Measurements from ENCODE around the gene FKBP1A. TPM values are rescaled to one million over a fixed set of nuclear protein-coding genes. Genes with fewer than 3 reads are reported as not detected.
A peak's percentile ranks its signal among the peaks of the same experiment; 100 is the strongest.

The FKBP1A gene
- total and polyA plus RNA-seq, 2 donors (not counting 3 experiments of a cell fraction or from before 2014, with no cell fraction given) = 968 to 1,972 TPM

DNA sequence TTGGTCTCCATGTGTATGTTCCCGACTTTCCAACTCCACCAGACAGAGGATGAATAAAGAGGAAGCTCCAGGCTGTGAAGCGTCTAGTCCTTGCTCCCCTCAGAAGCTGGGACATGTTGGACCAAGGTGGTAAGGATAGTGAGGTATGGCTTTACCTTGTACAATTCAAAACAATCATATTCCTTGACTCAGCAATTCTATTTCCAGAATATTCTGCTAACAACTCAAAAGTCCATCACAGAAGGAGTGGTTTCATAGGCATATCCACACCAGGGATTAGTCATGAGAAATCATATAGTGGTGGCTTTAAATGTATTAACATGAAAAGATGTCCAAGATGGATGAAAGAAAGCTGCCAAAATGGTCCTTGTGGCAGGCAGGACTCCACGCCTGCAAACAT lies 19.8 kb downstream of the FKBP1A start:
- peak overlapping the region; percentile 13 for H3K4me2 ChIP-seq (ENCODE audit: insufficient read depth, low read length)
- no peaks in the 10 kb centered on the region for H3K27me3 ChIP-seq (ENCODE audit: control insufficient read depth in 2 of 2, insufficient read depth in 2 of 2, low read length in 2 of 2)
- H3K79me2 ChIP-seq (ENCODE audit: control insufficient read depth, insufficient read depth, low read length) = peaks cover 92% of the 10 kb centered on the region
- DNase-seq (ENCODE audit: low read depth, low spot score) (no peak), FAIRE-seq (no peak)
- no peak overlapping the region for H2AFZ ChIP-seq (ENCODE audit: low read depth, low read length)
- peaks cover 86% of the 10 kb centered on the region for H3K4me1 ChIP-seq (ENCODE audit: control insufficient read depth, extremely low read depth, insufficient read depth, low read length)
- BruUV-seq (replicated peaks) = no TSS peak
- intact Hi-C loops (cut with micrococcal nuclease) = loop anchor here (1.0 kb wide), 1 partner anchor 64 kb away; no protein-coding TSS in a partner anchor
- dilution Hi-C loops (cut with MboI; ENCODE audit: extremely low pct_ligation_motif_present, low sequenced_read_pairs) = no loop called here
- H3K9me3 ChIP-seq (replicated peaks; ENCODE audit: control insufficient read depth, insufficient read depth, low read length) = no peaks in the 10 kb centered on the region
- peaks cover 19 to 25% of the 10 kb centered on the region in 2 experiments for H3K36me3 ChIP-seq (ENCODE audit: control insufficient read depth in 2 of 2, extremely low read depth in 1 of 2, insufficient read depth in 2 of 2, low read length in 2 of 2)
- H3K9me1 ChIP-seq (replicated peaks; ENCODE audit: control insufficient read depth, extremely low read depth, insufficient read depth, low read length) = no peaks in the 10 kb centered on the region
- H4K20me1 ChIP-seq (replicated peaks; ENCODE audit: control insufficient read depth, extremely low read depth, insufficient read depth, low read length) = peaks cover 3% of the 10 kb centered on the region
- POLR2A ChIA-PET = interaction anchor here (0.6 to 1.9 kb wide), 2 partner anchors 17 to 58 kb away, joined by 3 to 4 read pairs; no protein-coding TSS in a partner anchor
- peak overlapping the region; percentile 83 for H3K27ac ChIP-seq (ENCODE audit: insufficient read depth, low read depth, low read length)
- H3K4me3 ChIP-seq (replicated peaks in 1 of 3; ENCODE audit: insufficient read depth in 1 of 3, low read depth in 1 of 3, low read length in 3 of 3) = no peak overlapping the region
- H3K9ac ChIP-seq (replicated peaks; ENCODE audit: extremely low read depth, insufficient read depth, low read length) = no peak overlapping the region
- TF ChIP-seq, protein P1, sequence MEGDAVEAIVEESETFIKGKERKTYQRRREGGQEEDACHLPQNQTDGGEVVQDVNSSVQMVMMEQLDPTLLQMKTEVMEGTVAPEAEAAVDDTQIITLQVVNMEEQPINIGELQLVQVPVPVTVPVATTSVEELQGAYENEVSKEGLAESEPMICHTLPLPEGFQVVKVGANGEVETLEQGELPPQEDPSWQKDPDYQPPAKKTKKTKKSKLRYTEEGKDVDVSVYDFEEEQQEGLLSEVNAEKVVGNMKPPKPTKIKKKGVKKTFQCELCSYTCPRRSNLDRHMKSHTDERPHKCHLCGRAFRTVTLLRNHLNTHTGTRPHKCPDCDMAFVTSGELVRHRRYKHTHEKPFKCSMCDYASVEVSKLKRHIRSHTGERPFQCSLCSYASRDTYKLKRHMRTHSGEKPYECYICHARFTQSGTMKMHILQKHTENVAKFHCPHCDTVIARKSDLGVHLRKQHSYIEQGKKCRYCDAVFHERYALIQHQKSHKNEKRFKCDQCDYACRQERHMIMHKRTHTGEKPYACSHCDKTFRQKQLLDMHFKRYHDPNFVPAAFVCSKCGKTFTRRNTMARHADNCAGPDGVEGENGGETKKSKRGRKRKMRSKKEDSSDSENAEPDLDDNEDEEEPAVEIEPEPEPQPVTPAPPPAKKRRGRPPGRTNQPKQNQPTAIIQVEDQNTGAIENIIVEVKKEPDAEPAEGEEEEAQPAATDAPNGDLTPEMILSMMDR (IDR thresholded peaks at IDR 0.05; ENCODE audit: extremely low read depth in 1 of 2, insufficient read depth in 1 of 2, low read depth in 1 of 2, low read length in 2 of 2) = no peak
- no peak for TF ChIP-seq GATA2 (IDR thresholded peaks at IDR 0.05; ENCODE audit: insufficient read depth, insufficient read length, low read depth, low read length)
- TF ChIP-seq, protein P2, sequence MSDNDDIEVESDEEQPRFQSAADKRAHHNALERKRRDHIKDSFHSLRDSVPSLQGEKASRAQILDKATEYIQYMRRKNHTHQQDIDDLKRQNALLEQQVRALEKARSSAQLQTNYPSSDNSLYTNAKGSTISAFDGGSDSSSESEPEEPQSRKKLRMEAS (IDR thresholded peaks at IDR 0.05; ENCODE audit: insufficient read depth, insufficient read length) = no peak
- TF ChIP-seq JUN (IDR thresholded peaks at IDR 0.05; ENCODE audit: borderline replicate concordance, insufficient read depth, insufficient read length, low read depth) = no peak
- no peak for TF ChIP-seq FOS (IDR thresholded peaks at IDR 0.05; ENCODE audit: borderline replicate concordance, insufficient read depth, low read length)
- TF ChIP-seq MYC (IDR thresholded peaks at IDR 0.05; ENCODE audit: low read depth, low read length) = no peak
- TF ChIP-seq POLR2A (IDR thresholded peaks at IDR 0.05; ENCODE audit: low read depth, low read length) = no peak
- TF ChIP-seq POLR2AphosphoS5 (IDR thresholded peaks at IDR 0.05; ENCODE audit: insufficient read depth, low read depth, low read length) = no peak
- no peak for TF ChIP-seq EZH2 (IDR thresholded peaks at IDR 0.05; ENCODE audit: borderline replicate concordance, low read depth, low read length, severe bottlenecking)
- CTCF ChIA-PET = interaction anchor here (0.9 to 2.9 kb wide), 5 partner anchors 41 to 65 kb away, joined by 3 to 22 read pairs (median 6); no protein-coding TSS in a partner anchor

All from endothelial cell of umbilical vein (primary cell).